Uterus (tissue), 2 donors: ENCODE data around the gene TLK1.

Experiments used
- POLR2A ChIP-seq, 2 donors: fragments of 450-650 bp; IDR thresholded peaks; one replicate each; pipeline ENCODE4 v1.6.1; 2016; ENCODE audit warnings: antibody characterized with exemption in 2 of 2, mild to moderate bottlenecking in 1 of 2, moderate library complexity in 1 of 2
- TF ChIP-seq, protein P1 (sequence below), 4 experiments: fragments of 200-600 bp in 2 of 4; fragments of 450-650 bp in 2 of 4; sonication (generic) in 2 of 4; IDR thresholded peaks; one replicate each; pipeline ENCODE4 v1.5.1; 2016 to 2019; ENCODE audit warnings: antibody characterized with exemption in 4 of 4, mild to moderate bottlenecking in 2 of 4, moderate library complexity in 1 of 4

DNA sequence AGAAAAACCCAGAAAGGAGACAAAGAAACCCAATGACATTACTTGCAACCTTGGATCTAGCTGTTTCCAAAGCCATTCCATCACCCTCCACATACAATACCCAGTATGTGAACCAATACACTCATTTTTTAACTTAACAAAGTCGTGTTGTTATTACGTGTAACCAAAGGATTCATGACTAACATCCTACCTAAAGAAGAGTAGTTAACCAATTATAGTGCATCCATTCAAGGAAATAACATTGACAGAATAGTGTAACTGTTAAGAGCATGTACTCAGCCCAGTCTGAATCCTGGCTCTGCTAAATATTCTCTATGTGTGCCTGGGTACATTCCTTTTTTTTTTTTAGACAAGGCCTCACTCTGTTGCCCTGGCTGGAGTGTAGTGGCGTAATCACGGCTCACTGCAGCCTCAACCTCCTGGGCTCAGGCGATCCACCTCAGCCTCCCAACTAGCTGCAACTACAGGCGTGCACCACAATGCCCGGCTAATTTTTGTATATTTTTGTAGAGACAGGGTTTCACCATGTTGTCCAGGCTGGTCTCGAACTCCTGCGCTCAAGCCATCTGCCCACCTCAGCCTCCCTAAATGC lies 9.9 kb downstream of the TLK1 start:
- no peak for TF ChIP-seq POLR2A (IDR thresholded peaks at IDR 0.05)
- TF ChIP-seq, protein P1, sequence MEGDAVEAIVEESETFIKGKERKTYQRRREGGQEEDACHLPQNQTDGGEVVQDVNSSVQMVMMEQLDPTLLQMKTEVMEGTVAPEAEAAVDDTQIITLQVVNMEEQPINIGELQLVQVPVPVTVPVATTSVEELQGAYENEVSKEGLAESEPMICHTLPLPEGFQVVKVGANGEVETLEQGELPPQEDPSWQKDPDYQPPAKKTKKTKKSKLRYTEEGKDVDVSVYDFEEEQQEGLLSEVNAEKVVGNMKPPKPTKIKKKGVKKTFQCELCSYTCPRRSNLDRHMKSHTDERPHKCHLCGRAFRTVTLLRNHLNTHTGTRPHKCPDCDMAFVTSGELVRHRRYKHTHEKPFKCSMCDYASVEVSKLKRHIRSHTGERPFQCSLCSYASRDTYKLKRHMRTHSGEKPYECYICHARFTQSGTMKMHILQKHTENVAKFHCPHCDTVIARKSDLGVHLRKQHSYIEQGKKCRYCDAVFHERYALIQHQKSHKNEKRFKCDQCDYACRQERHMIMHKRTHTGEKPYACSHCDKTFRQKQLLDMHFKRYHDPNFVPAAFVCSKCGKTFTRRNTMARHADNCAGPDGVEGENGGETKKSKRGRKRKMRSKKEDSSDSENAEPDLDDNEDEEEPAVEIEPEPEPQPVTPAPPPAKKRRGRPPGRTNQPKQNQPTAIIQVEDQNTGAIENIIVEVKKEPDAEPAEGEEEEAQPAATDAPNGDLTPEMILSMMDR (IDR thresholded peaks at IDR 0.05), result no peak
